GM13976 (cell line): Measurements from ENCODE around the gene RASGRP1.

ENCODE experiments used
- DNase-seq: peaks from one replicate; pipeline ENCODE4 v3.0.0; 2012; ENCODE audit warnings: low spot score
- CTCF ChIP-seq: IDR thresholded peaks from 2 replicates; pipeline ENCODE4 v1.5.1; 2012; ENCODE audit warnings: borderline replicate concordance, mild to moderate bottlenecking; ENCODE audit not compliant: insufficient read depth; ENCODE audit errors: extremely low read depth, missing control alignments, control extremely low read depth
- in situ Hi-C: fragments of 300-500 bp; cut with MboI; formaldehyde crosslinking; loops from one replicate; pipeline ENCODE4 v1.12.0; 2022; ENCODE audit warnings: low sequenced_read_pairs, mixed read lengths, inconsistent platforms; ENCODE audit not compliant: unreplicated experiment

The RASGRP1 gene

GRCh38 chr15:38516626-38517025 is 48.0 kb downstream of the RASGRP1 start:
- in situ Hi-C loops: no loop called here
- no peak for DNase-seq
- TF ChIP-seq CTCF: no peak

- DNase-seq: no peak
- no peak for TF ChIP-seq CTCF
These were observed 50.0 kb downstream of the RASGRP1 start for GRCh38 chr15:38514601-38515000.

GRCh38 chr15:38512901-38513300 is 51.7 kb downstream of the RASGRP1 start:
- DNase-seq: no peak
- in situ Hi-C loops: no loop called here
- TF ChIP-seq CTCF: no peak

More at GRCh38 chr15:38514601-38515000, 50.0 kb downstream of the RASGRP1 start:
- in situ Hi-C loops: no loop called here

- TF ChIP-seq CTCF: no peak
- in situ Hi-C loops: no loop called here
- DNase-seq: no peak
These were observed 55.5 kb downstream of the RASGRP1 start for GRCh38 chr15:38509152-38509551.

- DNase-seq: peak; percentile 10
- in situ Hi-C loops: no loop called here
- no peak for TF ChIP-seq CTCF
These were observed 56.0 kb downstream of the RASGRP1 start for GRCh38 chr15:38508647-38509046.

GRCh38 chr15:38507570-38507969 is 57.0 kb downstream of the RASGRP1 start:
- TF ChIP-seq CTCF: no peak
- no peak for DNase-seq
- in situ Hi-C loops: no loop called here

- no peak for DNase-seq
- no peak for TF ChIP-seq CTCF
- in situ Hi-C loops: no loop called here
These were observed 57.6 kb downstream of the RASGRP1 start for GRCh38 chr15:38506997-38507396.
